Testis (tissue), 3 donors: ENCODE data around the gene PCNT. TPM values are rescaled to one million over a fixed set of nuclear protein-coding genes. Genes with fewer than 3 reads are reported as not detected.

ENCODE experiments used
- DNase-seq: peaks from one replicate; pipeline ENCODE4 v3.0.0-alpha.2; 2019
- H3K27ac ChIP-seq, 2 donors: fragments of 200-600 bp; sonication (generic); one replicate each; pipeline ENCODE4 v1.5.1; 2019
- H3K27me3 ChIP-seq: fragments of 200-600 bp; sonication (generic); one replicate; pipeline ENCODE4 v1.5.1; 2019
- H3K36me3 ChIP-seq: fragments of 200-600 bp; sonication (generic); one replicate; pipeline ENCODE4 v1.5.1; 2017; ENCODE audit warnings: low read depth; ENCODE audit errors: missing control alignments
- H3K4me1 ChIP-seq: fragments of 200-600 bp; sonication (generic); one replicate; pipeline ENCODE4 v1.5.1; 2019
- H3K4me3 ChIP-seq, 2 donors: fragments of 200-600 bp; sonication (generic); one replicate each; pipeline ENCODE4 v1.5.1; 2017 to 2019
- H3K9me3 ChIP-seq: fragments of 200-600 bp; sonication (generic); one replicate; pipeline ENCODE4 v1.5.1; 2017
- CTCF ChIP-seq, 3 experiments: fragments of 450-650 bp in 2 of 3; fragments of 200-600 bp in 1 of 3; sonication (generic) in 1 of 3; IDR thresholded peaks; one replicate each; pipeline ENCODE4 v1.5.1; 2016 to 2019; ENCODE audit warnings: antibody characterized with exemption in 3 of 3, mild to moderate bottlenecking in 2 of 3, moderate library complexity in 1 of 3
- POLR2A ChIP-seq: fragments of 450-650 bp; IDR thresholded peaks from one replicate; pipeline ENCODE4 v1.6.1; 2017; ENCODE audit warnings: antibody characterized with exemption, mild to moderate bottlenecking, moderate library complexity
- WGBS, 2 donors: methylation state at CpG; one replicate each; pipeline ENCODE4 v1.1.5; 2018; 5-methylcytosine and 5-hydroxymethylcytosine counted together
- intact Hi-C: fragments of 100-400 bp; cut with DNase I; formaldehyde crosslinking; loops from one replicate; pipeline ENCODE4 v1.15.1; 2023; ENCODE audit warnings: low total_unique reads
- polyA plus RNA-seq: library from polyadenylated mRNA; stranded (reverse); fragments of 350-450 nt; fragmentation: Illumina TruSeq; extraction: RNeasy Lipid Tissue Mini Kit (QIAGEN cat#74804); gene quantifications from one replicate; pipeline ENCODE4 v1.2.3, GENCODE V29; 2014; ENCODE audit warnings: low read depth, low replicate concordance; ENCODE audit not compliant: insufficient read depth
- total RNA-seq, 2 donors: library from RNA; depleted of rRNA; stranded (reverse); fragments of >200 nt; gene quantifications; one replicate each; pipeline ENCODE4 v1.2.3, GENCODE V29; 2016

Gene PCNT
- total and polyA plus RNA-seq, 3 donors from 2014 or later, result 44.7 to 169 (median 116) TPM

GRCh38 chr21:46489162-46489663 is 165.3 kb downstream of the PCNT start:
- Histone ChIP-seq H3K4me3 (no peak overlapping the region), H3K4me1 (no peaks in the 10 kb centered on the region), H3K36me3 (no peaks in the 10 kb centered on the region), H3K9me3 (no peaks in the 10 kb centered on the region), H3K27me3 (no peaks in the 10 kb centered on the region), H3K27ac (no peak overlapping the region)
- intact Hi-C loops, result no loop called here
- TF ChIP-seq POLR2A, result no peak
- TF ChIP-seq CTCF (IDR thresholded peaks at IDR 0.05), result no peak
- 85 to 86% methylated on average over 5 to 6 of the region's 6 CpGs for WGBS, 2 donors
- DNase-seq, result no peak

GRCh38 chr21:46489800-46490199 is 165.8 kb downstream of the PCNT start:
- no peak for DNase-seq
- intact Hi-C loops, result no loop called here
- 71 to 89% methylated on average over 10 of the region's 10 CpGs for WGBS, 2 donors

GRCh38 chr21:46491553-46491952 is 167.6 kb downstream of the PCNT start:
- no peak overlapping the region for H3K4me3 ChIP-seq
- H3K27ac ChIP-seq, result no peak overlapping the region
- no peaks in the 10 kb centered on the region for H3K4me1 ChIP-seq
- 93 to 98% methylated on average over 3 of the region's 3 CpGs for WGBS, 2 donors
- no peaks in the 10 kb centered on the region for H3K9me3 ChIP-seq
- DNase-seq, result no peak
- H3K36me3 ChIP-seq, result no peaks in the 10 kb centered on the region
- TF ChIP-seq POLR2A (no peak), CTCF (IDR thresholded peaks at IDR 0.05) (no peak)
- intact Hi-C loops, result no loop called here
- H3K27me3 ChIP-seq, result no peaks in the 10 kb centered on the region

More at GRCh38 chr21:46489800-46490199, 165.8 kb downstream of the PCNT start:
- Histone ChIP-seq H3K27ac (no peak overlapping the region), H3K4me1 (no peaks in the 10 kb centered on the region), H3K27me3 (no peaks in the 10 kb centered on the region), H3K9me3 (no peaks in the 10 kb centered on the region), H3K36me3 (no peaks in the 10 kb centered on the region), H3K4me3 (no peak overlapping the region)
- no peak for TF ChIP-seq POLR2A
- TF ChIP-seq CTCF (IDR thresholded peaks at IDR 0.05), result no peak

GRCh38 chr21:46492851-46493250 is 168.9 kb downstream of the PCNT start:
- Histone ChIP-seq H3K27ac (no peak overlapping the region), H3K9me3 (no peaks in the 10 kb centered on the region), H3K4me3 (no peak overlapping the region), H3K4me1 (no peaks in the 10 kb centered on the region), H3K27me3 (no peaks in the 10 kb centered on the region), H3K36me3 (no peaks in the 10 kb centered on the region)
- DNase-seq, result no peak
- no peak for TF ChIP-seq CTCF (IDR thresholded peaks at IDR 0.05)
- no peak for TF ChIP-seq POLR2A
- WGBS, 2 donors, result 86 to 97% methylated on average over 5 of the region's 5 CpGs
- intact Hi-C loops, result no loop called here

GRCh38 chr21:46493828-46494227 is 169.9 kb downstream of the PCNT start:
- no peak for TF ChIP-seq POLR2A
- TF ChIP-seq CTCF (IDR thresholded peaks at IDR 0.05), result no peak
- Histone ChIP-seq H3K36me3 (no peaks in the 10 kb centered on the region), H3K27ac (no peak overlapping the region), H3K4me3 (no peak overlapping the region), H3K27me3 (no peaks in the 10 kb centered on the region), H3K9me3 (no peaks in the 10 kb centered on the region), H3K4me1 (no peaks in the 10 kb centered on the region)
- intact Hi-C loops, result no loop called here
- WGBS, 2 donors, result 94 to 96% methylated on average over 6 of the region's 6 CpGs
- DNase-seq, result no peak
